ENCODE results near the gene WFDC11.

- TF ChIP-seq CTCF (conservative IDR thresholded peaks at IDR 0.05) (no peak), ZFX (IDR thresholded peaks at IDR 0.05) (no peak)
Measured at GRCh38 chr20:45695496-45695895, 25.5 kb upstream of the WFDC11 start.
